NCI-H1105 treated with DMSO at 0.1 percent for 48 hours (cell line): ENCODE data around the gene PCDHB1.

Experiments used
- DNase-seq: peaks from one replicate; lab custom pipeline; 2025; lab: John Stamatoyannopoulos, UW

Gene PCDHB1, protein sequence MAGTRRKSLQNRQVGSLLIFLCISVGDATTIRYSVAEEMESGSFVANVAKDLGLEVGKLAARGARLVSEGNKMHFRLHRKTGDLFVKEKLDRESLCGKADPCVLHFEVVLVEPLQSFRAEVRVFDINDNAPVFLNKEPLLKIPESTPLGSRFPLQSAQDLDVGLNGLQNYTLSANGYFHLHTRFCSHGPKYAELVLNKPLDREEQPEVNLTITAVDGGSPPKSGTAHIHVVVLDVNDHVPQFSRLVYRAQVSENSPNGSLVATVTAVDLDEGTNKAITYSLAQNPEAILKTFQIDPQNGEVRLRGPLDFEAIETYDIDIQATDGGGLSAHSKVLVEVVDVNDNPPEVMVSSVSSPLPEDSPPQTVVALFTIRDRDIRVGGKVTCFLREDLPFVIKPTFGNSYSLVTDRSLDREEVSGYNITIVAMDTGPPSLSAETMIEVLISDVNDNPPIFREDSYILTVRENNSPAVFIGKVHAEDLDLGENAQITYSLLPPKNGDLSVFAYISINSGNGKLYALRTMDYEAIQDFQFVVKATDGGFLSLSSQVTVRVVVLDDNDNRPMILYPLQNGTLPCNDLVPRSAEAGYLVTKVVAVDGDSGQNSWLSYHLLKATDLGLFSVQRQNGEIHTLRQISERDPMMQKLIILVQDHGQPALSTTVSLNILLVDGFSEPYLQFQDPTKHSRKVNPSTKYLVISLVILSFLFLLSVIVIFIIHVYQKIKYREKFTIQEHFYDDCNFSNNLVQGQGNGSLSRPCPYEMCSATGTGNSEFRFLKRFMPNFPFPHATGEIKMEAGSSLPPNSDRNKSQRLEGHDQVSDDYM

DNA sequence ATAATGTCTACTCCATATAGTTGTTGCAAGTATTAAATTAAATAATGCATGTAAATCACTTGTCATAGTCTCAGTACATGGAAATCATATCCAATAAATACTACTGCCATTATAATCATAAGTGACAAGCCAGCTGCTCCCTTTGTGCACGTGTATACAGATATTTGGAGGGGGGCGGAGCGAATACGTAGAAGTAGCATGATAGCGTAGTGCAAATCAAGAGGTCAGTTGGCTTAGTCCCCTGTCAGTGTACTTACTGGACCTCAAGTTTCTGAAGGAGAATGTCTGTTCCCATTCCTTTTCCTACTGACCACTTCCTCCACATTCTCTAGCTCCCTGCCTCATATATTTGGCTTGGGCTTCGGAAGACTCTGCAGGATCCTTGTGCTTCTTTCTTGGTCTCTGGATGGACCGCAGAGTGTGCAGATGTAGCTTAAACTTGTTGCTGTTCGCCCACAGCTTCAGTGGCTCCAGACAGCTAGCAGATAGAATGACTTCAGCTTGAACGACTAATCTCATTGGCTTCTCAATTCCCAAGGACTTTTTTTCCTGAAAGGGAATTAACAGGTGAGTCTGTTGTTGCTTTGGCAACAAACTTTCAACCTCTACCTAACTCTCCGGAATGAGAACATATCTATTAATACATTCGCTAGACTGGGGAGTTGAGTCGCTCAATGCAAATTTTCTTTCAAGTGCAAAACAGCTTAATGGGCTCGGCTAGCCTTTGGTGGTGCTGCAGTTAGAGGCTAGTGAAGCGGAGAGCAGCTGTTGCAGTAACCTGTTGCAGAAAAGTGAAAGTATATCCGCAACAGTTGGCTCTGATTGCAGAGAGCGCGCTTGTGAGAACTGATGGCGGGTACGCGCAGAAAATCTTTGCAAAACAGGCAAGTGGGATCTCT is at the start of gene PCDHB1:
Gene PCDHB1 (plus strand): TSS at position 753 of the 899 bp plus-strand sequence. CDS start 97 bp downstream, at position 850.
- peak; percentile 5 for DNase-seq

DNA sequence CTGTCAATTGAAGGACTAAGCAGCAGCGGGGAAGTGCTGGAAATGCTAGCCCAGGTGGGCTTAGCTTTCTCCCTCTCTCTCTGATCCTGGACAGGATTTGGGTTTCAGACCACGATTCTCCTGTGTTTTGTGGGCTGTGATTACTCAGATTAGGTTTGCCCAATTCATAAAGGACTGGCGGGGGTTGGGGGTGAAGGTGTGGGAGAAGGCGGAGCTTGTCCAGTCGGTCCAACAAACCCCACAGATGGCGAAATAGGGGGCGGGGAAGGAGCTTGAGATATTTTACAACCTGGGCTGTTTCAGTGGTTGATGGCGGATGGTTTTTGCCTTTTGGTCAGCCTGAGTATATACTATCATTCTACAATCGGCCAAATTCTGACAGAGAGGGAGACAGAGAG is 49.7 kb upstream of the PCDHB1 start:
- DNase-seq: peak; percentile 49

DNA sequence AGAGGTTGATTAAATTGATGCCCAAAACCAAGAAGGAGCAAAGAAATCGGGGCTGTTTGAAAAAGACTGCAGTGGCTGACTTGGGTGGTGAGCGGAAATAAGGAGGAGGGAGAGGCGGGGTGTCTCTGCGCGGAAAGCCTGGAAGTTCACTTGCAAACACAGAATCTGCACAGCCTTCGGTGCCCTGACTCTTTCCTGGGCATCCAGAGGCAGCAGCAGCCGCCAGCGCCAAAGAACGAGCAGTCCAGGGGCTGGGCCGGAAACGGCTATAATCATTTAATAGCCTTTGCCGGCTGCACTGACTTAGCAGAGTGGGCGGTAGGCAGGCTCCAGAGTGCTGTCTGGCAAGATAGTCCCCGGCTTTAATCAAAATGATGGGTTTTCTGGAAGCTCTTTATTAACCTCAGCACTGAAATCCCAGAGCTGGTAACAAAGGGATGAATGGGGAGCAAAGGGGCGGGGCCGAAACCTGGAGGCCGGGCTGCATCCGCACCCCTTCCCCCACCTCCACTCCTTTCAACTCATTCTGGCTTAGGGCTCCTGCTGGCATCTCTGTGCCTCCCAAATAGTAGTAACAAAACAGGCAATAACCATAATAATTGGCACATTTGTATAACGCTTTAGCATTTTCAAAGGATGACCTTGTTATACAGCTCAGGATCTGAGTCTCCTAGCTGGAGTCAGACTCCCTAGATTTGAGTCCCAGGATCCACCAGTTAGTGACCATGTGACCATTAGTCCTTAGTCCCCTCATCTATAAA is 49.1 kb upstream of the PCDHB1 start:
- peak; percentile 40 for DNase-seq

DNA sequence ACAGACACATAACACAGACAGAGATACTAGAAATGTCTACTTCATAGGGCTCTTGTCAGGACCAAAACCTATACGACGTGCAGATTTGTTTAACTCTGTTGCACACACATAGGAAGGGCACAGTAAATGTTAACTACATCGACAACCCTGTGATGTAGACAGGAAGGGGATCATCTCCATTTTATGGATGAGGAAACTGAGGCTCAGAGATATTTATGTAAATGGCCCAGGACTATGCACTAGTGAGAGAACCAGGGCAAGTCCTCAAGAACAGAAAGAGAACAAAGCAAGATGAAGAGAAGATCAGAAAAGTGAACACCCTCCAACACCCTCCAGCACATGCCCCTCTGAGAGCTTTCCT is 48.6 kb upstream of the PCDHB1 start:
- no peak for DNase-seq

DNA sequence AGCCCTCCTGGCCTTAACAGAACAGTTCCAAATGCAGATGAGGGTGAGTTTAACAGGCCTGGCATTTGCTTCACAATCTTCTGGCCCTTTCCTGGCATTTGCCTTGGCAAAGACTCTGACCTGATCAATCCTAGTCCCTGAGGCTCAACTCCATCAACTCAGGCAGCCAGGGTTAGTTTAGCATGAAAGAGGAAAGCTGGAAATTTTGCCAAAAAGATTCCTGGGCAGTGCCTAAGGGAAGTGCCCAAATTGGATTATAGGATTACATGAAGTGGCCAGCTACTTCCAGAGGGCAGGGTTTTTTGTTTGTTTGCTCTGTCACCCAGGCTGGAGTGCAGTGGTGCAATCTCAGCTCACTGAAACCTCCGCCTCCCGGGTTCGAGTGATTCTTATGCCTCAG is 48.1 kb upstream of the PCDHB1 start:
- DNase-seq: no peak

DNA sequence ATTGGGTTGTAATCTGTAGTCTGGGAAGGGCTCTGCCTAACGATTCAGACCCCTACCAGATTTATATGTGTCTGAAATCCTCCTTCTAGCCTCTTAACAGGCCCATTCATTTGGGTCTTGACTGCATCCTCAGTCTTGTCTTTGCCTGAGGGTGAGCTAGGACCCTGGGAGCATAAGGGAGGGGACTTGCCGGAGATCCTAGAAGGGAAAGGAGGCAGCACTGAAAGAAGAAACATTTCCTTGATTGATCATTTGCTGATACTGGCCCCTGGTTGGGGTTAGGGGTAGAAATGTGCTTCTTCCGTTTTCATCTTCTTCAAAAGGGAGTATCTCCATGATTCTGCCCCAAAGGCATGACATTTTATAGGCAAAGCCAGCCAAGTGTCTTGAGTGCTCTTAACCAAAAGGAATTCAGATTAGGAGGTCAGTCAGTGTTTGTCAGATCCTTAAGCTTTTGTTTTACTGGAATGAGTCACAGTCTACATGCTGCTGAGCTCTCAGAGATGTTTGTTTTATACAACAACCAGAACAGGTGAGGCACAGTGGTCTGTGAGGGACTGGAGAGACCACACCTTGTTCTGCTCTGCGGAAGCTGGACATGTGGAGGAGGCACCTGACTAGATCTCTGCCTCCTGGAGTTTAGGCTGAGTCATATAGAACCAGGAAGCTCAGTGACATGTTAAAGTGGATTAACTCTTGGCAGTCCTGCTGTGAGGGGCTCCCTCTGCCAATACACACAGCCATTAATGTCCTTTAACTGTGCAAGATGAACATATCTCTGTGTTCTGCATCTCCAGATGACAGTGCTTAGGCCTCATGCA is 47.2 kb upstream of the PCDHB1 start:
- DNase-seq: no peak

DNA sequence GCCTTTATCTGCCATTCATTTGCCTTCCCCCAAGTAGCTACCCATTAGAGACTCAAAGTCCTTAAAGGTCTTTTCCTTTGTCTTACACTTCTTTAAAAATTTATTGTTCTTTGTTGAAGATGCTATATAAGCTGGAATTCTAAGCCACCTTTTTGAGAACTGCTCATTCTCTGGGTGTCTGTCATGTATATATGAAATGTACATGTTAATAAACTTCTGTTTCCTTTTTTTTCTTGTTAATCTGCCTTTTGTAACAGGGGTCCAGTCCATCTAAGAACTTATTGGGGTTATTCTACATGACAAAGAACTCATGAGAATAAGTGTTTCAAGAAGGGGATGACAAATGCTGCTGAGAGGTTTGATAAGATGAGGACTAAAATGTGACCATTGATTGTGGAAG is 43.4 kb upstream of the PCDHB1 start:
- DNase-seq: no peak

DNA sequence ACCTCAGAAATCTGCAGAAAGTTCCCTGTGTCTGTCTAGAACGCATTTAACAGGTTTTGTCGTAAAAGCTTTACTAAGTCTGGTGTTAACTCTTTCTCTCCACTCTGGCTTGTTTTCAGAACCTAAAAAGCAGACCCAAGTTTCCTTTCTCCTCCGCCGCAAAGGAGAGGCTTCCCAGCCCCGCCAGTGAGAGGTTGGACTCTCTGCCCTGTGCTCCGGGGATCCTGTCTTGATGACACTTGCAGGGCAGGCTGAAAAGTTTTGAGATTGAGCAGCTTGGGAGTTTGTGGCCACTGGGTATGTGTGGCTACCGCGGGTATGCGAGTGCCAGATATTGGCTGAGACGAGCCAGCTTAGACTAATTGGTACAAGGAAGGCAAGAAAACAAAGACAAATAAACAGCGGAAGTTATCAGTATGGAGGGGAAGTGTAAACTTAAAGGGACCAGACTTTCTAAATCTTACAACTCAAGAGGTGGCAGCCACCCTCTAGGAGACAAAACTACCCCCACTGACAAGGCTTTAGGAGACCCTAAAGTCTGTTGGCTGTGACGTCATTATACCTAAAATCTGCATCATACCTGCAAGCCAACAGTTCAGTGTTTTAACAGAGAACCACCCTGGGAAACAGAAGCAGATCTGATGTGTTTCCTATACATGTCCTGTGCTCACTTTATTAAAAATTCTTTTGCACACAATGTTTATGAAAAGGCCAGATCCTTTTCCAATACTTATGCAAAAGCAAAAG is 41.0 kb upstream of the PCDHB1 start:
- no peak for DNase-seq

DNA sequence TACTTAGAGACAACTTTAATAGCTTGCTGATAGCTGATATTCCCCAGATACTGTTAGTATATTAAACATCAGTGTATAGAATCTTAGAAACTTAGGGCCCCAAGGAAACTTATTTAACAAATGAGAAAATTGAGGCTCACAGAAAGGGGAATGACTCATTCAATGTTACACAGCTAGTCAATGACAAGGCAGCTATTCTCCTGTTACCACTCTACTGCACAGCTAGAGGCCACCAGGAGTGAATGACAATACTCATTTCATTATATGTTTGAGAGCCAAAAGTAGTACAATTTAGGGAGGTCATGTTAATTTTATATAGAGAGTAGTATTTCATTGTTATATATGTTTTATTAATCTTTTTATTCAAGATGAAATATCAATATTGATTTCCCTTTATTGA is 33.2 kb upstream of the PCDHB1 start:
- DNase-seq: no peak

DNA sequence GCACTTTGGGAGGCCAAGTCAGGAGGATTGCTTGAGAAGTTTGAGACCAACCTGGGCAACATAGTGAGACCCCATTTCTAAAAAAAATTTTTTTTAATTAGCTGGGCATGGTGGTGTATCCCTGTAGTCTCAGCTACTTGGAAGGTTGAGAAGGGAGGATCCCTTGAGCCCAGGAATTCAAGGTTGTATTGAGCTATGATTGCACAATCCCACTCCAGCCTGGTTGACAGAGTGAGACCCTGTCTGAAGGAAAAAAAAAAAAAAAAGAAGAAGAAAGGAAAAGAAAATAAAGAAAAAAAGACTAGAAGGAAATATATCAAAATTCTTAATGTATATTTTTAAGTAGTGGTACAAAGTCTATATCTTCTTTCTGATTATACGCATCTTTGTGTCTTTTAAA is 28.8 kb upstream of the PCDHB1 start:
- DNase-seq: no peak

DNA sequence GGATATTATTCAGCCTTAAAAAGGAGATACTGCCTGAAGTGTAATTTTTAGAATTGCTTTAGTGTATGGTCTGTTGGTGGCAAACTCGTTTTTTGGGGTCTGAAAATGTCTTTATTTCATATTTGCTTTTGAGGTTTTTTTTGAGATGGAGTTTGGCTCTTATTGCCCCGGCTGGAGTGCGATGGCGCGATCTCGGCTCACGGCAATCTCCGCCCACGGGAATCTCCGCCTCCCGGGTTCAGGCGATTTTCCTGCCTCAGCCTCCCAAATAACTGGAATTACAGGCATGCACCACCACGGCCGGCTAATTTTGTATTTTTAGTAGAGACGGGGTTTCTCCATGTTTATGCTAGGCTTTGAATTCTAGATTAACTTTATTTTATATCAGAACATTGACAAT is 20.2 kb upstream of the PCDHB1 start:
- no peak for DNase-seq

DNA sequence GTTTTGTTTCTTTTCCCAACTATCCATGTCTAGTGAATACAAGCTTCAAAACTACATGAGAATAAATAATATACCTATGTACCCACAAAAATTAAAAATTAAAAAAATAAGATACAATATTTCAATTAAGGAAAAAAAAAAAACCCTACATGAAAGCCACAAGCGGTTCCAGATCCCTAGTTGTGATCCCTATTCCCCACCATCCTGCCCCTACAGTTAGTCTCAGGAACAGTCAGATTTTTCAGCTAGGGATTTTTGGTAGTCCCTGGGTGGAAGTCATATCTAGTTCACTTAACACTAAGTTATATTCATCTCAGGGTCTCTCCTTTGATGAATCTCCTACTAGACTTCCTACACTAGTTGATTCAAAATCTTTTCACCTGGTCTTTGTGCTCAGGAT is 18.5 kb upstream of the PCDHB1 start:
- no peak for DNase-seq

DNA sequence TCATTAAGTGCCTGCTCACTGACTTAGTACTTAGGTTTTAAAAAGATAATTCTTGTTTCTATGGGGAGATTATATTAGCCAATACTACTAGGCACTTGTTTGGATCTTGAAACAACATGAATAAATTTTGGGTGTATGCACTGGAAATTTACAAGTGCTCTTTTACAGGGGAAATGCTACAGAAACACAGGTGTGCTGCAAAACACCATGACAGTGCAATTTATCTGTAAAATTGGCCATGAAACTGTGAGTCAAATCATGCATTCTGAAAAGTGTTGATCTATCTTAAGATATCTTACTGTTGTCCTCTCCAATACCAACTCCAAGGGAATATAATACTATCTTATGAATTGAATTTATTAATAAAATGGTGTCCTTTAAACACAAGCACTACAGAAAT is 12.1 kb upstream of the PCDHB1 start:
- no peak for DNase-seq

DNA sequence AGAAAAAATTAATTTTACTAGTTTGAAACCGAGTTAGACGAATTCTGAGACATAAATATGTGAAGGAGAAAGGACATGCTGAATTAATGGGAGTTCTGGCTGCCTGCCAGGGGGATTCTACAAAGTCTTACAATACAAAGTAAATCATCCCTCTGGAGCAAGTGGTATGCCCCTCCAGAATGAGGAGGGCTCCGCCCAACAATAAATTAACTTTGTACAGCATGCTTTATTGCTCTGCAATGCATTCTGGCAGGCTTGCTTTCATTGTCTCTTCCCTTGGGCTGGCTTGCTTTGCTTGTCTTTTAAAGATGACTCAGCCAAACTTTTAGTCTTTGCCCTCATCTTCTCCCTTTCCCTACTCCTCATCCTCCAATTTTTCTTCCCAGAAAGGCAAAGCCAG is 11.7 kb upstream of the PCDHB1 start:
- peak; percentile 83 for DNase-seq

DNA sequence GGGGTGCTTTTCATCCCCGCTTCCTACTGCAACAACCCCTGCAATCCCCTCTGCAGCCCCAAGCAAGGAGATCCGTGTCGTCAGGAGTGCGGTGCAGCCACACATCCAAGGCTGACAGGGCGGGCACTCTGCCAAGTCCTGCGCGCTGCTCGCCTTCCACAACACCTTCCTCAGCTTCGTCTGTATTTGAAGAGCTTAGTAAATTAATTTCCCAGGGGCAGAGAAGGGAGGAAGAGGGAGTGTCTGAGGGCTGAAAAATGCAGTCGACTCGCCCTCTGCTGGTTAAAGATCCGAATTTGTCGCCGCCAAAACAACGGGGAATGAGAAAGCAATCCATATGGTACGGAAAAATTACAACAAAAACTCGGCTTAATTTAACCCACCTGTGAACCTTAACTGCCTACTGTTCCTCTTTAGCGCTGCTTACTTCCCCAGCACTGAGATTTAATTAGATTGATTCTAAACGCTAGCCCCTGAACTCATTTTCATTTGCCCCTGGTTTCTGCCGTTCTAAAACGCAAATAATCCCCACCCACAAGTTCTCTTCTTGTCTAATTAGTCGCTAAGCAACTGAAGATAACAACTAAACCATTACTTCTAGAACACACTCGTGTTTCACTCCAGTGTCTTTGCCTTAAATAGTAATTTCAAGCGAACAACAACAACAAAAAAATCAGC is 10.9 kb upstream of the PCDHB1 start:
- DNase-seq: peak; percentile 87

DNA sequence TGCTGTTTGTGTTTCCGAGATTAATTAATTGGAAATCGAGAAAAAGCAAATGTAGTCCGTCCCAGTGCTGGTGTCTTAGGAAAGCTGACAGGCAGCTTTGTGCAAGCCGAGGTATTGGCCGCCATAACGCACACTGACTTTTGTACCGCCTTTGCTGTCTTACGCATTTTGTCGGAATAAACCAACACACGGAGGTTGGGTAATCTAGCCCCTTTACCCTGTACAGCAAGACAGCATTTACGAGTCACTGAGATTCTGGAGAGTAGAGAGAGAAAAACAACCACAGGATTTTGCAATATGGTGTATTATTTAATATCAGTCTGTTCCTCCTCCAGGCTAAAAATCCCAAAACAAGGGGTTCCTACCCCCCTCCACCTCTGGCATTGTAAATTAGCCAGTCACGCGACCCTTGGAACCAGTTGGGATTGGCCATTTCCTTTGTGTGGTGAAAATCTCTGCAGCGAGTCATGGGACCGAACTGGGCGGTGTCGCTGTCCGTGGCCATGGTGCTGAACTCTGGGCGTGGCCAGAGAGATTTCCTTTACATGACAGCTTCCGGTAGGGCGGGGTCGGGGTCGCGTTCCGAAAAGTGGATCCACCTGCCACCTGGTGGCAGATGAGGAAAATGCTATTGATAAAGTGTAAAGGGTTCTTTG is 10.3 kb upstream of the PCDHB1 start:
- DNase-seq: peak; percentile 93

DNA sequence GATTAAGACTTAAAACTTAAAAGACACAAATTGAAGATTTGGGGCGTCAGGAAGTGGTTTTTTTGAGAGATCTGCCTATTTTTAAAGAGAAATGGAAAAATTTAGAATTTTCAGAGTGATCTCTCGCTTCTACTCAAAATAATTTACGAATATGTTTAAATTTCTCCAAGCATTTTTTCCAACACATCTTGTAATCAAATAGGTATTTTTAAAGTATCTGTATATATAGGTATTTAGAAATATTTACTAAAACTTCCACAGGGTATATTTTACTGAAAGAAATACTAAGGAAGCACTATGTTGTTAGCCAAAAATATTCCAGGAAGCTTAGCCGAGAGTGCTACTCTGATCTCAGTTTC is 9.8 kb upstream of the PCDHB1 start:
- no peak for DNase-seq

DNA sequence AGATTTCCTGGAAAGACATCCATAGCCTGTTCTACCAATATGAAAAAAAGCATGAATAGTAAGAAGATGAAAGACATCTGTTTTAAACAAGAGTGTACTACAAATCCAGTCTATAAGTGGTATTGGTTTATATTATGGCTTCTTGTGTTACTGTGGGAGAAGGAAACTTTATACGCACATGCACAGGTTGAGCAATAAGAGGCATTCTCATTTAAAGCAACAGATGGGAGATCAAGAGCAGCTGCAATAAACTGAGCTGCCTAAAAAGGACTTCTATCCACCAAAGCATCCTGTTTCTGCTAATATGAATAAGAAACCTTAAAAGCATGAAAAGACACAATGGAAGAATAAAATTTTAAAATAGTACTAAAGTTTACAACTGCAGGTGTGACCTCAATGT is 8.6 kb upstream of the PCDHB1 start:
- DNase-seq: no peak

DNA sequence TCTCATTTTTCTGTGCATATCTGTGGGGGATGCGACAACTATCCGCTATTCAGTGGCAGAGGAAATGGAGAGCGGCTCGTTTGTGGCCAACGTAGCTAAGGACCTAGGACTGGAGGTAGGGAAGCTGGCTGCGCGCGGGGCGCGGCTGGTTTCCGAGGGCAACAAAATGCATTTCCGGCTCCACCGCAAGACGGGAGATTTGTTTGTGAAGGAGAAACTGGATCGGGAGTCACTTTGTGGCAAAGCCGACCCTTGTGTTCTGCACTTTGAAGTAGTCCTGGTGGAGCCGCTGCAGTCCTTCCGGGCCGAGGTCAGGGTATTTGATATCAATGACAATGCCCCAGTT is 320 bp downstream of the PCDHB1 start:
- no peak for DNase-seq
